CD4-positive, alpha-beta T cell (primary cell): ENCODE results near the gene ENOX2. TPM values are rescaled to one million over a fixed set of nuclear protein-coding genes. Genes with fewer than 3 reads are reported as not detected.

Source experiments
- ATAC-seq: fragments of 200-7000 bp; cut with Tn5 transposase; one replicate; pipeline ENCODE4 v1.10.0; 2022; ENCODE audit warnings: mild to moderate bottlenecking; ENCODE audit not compliant: poor library complexity
- CTCF ChIA-PET: fragments of 350-600 bp; sonication (Branson Sonifier 250); formaldehyde crosslinking; loops from one replicate; lab custom pipeline; 2021; ENCODE audit warnings: antibody characterized with exemption, inconsistent platforms; lab: Charles Lee
- POLR2A ChIA-PET: fragments of 350-600 bp; sonication (Branson Sonifier 250); formaldehyde crosslinking; loops from one replicate; lab custom pipeline; 2021; ENCODE audit warnings: antibody characterized with exemption, inconsistent platforms; lab: Charles Lee
- DNase-seq, 14 experiments: peaks; one replicate each; pipeline ENCODE4 v3.0.0-alpha.2; 2013 to 2020; ENCODE audit warnings: mixed read lengths in 2 of 14
- H3K27ac ChIP-seq, 2 donors: one replicate each; pipeline versions ENCODE4 v1.5.1 to v1.7.0; 2013; ENCODE audit warnings: low read length in 2 of 2, low read depth in 1 of 2, mild to moderate bottlenecking in 1 of 2
- H3K27me3 ChIP-seq, 2 experiments: 1 replicate in 1 of 2; 2 replicates in 1 of 2; pipeline versions ENCODE4 v1.6.1 to v1.7.0; 2013; ENCODE audit warnings: low read length in 2 of 2, control low read depth in 1 of 2, mild to moderate bottlenecking in 1 of 2, moderate library complexity in 1 of 2; ENCODE audit not compliant: insufficient read depth in 2 of 2, control insufficient read depth in 1 of 2
- H3K36me3 ChIP-seq: one replicate; pipeline ENCODE4 v1.6.1; 2013; ENCODE audit warnings: low read length, control low read depth; ENCODE audit not compliant: insufficient read depth
- H3K4me1 ChIP-seq: one replicate; pipeline ENCODE4 v1.6.1; 2013; ENCODE audit warnings: low read length, control low read depth; ENCODE audit not compliant: insufficient read depth
- H3K4me3 ChIP-seq: one replicate; pipeline ENCODE4 v1.5.1; 2013; ENCODE audit warnings: mild to moderate bottlenecking, low read length, moderate library complexity
- H3K9me3 ChIP-seq, 2 experiments: 1 replicate in 1 of 2; 2 replicates in 1 of 2; pipeline versions ENCODE4 v1.6.1 to v1.7.0; 2013; ENCODE audit warnings: low read length in 2 of 2, mild to moderate bottlenecking in 2 of 2, control low read depth in 1 of 2, moderate library complexity in 1 of 2; ENCODE audit not compliant: control insufficient read depth in 1 of 2, insufficient read depth in 1 of 2
- H3K27ac Mint-ChIP-seq: one replicate; pipeline ENCODE4 v1.8.0; 2020; ENCODE audit warnings: mixed read lengths
- H3K27me3 Mint-ChIP-seq: one replicate; pipeline ENCODE4 v1.8.0; 2021; ENCODE audit warnings: mixed read lengths
- H3K36me3 Mint-ChIP-seq: one replicate; pipeline ENCODE4 v1.8.0; 2021; ENCODE audit warnings: low read depth, mixed read lengths
- H3K4me1 Mint-ChIP-seq: one replicate; pipeline ENCODE4 v1.8.0; 2021; ENCODE audit warnings: low read depth, mixed read lengths
- H3K4me3 Mint-ChIP-seq: one replicate; pipeline ENCODE4 v1.8.0; 2020; ENCODE audit warnings: mild to moderate bottlenecking, mixed read lengths
- H3K9me3 Mint-ChIP-seq: one replicate; pipeline ENCODE4 v1.8.0; 2020; ENCODE audit warnings: mixed read lengths
- CTCF ChIP-seq: fragments of 200-600 bp; IDR thresholded peaks from one replicate; pipeline ENCODE4 v1.8.0; 2022; ENCODE audit warnings: antibody characterized with exemption, mild to moderate bottlenecking
- intact Hi-C, 2 experiments: fragments of 100-400 bp; cut with DNase I in 1 of 2; cut with micrococcal nuclease in 1 of 2; formaldehyde crosslinking; loops; one replicate each; pipeline versions ENCODE4 v1.15.1 to v1.9.0; 2023 to 2025; cut with DNase I, micrococcal nuclease
- total RNA-seq, 174 experiments: library from RNA in 2 of 174; stranded (reverse) in 2 of 174; gene quantifications; one replicate each; pipeline ENCODE4 v1.2.3 and lab custom pipeline; 2021 to 2026

Gene ENOX2
- total RNA-seq, 2 experiments from 2014 or later, result 4.0 to 6.5 TPM

DNA sequence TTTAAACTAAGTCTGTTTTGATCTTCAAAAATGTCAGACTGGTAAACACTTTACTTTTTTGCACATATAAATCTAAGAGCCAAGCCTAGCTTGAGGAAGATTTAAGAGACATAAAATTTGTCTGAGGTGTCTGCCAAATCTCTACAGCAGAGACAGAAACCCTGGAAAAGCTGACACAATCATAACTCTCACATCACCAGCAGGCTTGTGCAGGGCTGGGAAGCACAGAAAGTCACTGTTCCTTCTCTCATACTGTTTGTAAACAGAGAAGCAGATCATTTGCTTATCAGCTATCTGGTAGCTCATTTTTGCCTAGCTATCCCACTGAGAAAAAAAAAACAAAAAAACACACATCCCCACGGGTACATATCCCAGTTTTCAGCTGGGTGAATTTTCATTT lies 7.0 kb downstream of the ENOX2 start:
- POLR2A ChIA-PET, result no interaction called here
- no peaks in the 10 kb centered on the region for H3K9me3 ChIP-seq
- intact Hi-C loops, result no loop called here
- no peaks in the 10 kb centered on the region for H3K4me1 ChIP-seq
- H3K36me3 ChIP-seq, result peaks cover 2% of the 10 kb centered on the region
- no peaks in the 10 kb centered on the region for H3K27me3 ChIP-seq
- H3K4me3 ChIP-seq, result no peak overlapping the region
- ATAC-seq (no peak), DNase-seq (no peak)
- H3K4me3 Mint-ChIP-seq, result no peak overlapping the region
- no peak overlapping the region for H3K27ac ChIP-seq
- CTCF ChIA-PET, result no interaction called here
- peaks cover 4% of the 10 kb centered on the region for H3K4me1 Mint-ChIP-seq
- H3K27me3 Mint-ChIP-seq, result no peaks in the 10 kb centered on the region
- peaks cover 16% of the 10 kb centered on the region for H3K36me3 Mint-ChIP-seq
- H3K9me3 Mint-ChIP-seq, result no peaks in the 10 kb centered on the region
- H3K27ac Mint-ChIP-seq, result no peak overlapping the region
- no peak for TF ChIP-seq CTCF

DNA sequence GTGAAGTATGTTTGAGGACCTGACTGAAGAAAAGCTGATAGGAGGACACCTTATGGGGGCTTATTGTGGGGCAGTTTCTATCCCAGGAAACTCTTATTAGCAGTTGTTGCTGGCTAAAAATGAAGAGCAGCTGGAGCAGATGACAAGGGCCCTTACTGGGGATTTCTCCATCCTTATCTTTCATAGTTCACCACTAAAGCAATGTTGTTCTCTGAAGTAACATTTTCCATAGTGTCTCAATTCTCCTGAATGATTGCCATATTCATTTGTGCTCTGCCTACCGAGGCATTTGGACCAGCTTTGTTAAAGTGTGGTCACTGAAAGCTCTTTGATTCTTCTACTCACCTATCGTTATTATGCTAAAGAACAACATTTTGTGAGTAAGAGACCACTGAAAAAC lies 7.7 kb downstream of the ENOX2 start:
- no peak for DNase-seq
- Mint-ChIP-seq H3K27me3 (no peaks in the 10 kb centered on the region), H3K36me3 (peaks cover 11% of the 10 kb centered on the region), H3K4me3 (no peak overlapping the region), H3K4me1 (peaks cover 2% of the 10 kb centered on the region), H3K27ac (no peak overlapping the region), H3K9me3 (no peaks in the 10 kb centered on the region)
- Histone ChIP-seq H3K4me3 (no peak overlapping the region), H3K9me3 (no peaks in the 10 kb centered on the region), H3K36me3 (peaks cover 1% of the 10 kb centered on the region), H3K27me3 (no peaks in the 10 kb centered on the region), H3K4me1 (no peaks in the 10 kb centered on the region), H3K27ac (no peak overlapping the region)
- TF ChIP-seq CTCF, result no peak
- CTCF ChIA-PET, result no interaction called here
- POLR2A ChIA-PET, result no interaction called here
- ATAC-seq, result no peak
- intact Hi-C loops, result no loop called here

GRCh38 chrX:130893356-130894085 lies 9.5 kb downstream of the ENOX2 start:
- Histone ChIP-seq H3K4me1 (peaks cover 6% of the 10 kb centered on the region), H3K27ac (no peak overlapping the region), H3K4me3 (no peak overlapping the region), H3K36me3 (no peaks in the 10 kb centered on the region), H3K27me3 (no peaks in the 10 kb centered on the region), H3K9me3 (no peaks in the 10 kb centered on the region)
- TF ChIP-seq CTCF, result no peak
- ChIA-PET POLR2A (no interaction called here), CTCF (interaction anchor here (0.6 kb wide), 1 partner anchor 78 kb away, joined by 3 read pairs; no protein-coding TSS in a partner anchor)
- Mint-ChIP-seq H3K27ac (no peak overlapping the region), H3K27me3 (no peaks in the 10 kb centered on the region), H3K9me3 (no peaks in the 10 kb centered on the region), H3K4me1 (peaks cover 11% of the 10 kb centered on the region), H3K4me3 (no peak overlapping the region), H3K36me3 (peaks cover 6% of the 10 kb centered on the region)
- ATAC-seq (no peak), DNase-seq (no peak)
- intact Hi-C loops, result loop anchor here in 1 of 2 experiments (5.0 kb wide), 1 partner anchor 991 kb away; no protein-coding TSS in a partner anchor
